NT2/D1 (cell line): ENCODE measurements around the gene TTC9C.

Source experiments
- YY1 ChIP-seq: IDR thresholded peaks from 2 replicates; pipeline ENCODE4 v1.6.1; 2011; ENCODE audit not compliant: insufficient read length, insufficient read depth
- ZNF274 ChIP-seq: IDR thresholded peaks from 2 replicates; pipeline ENCODE4 v1.6.1; 2011; ENCODE audit warnings: mild to moderate bottlenecking, low read depth, low read length

- TF ChIP-seq YY1 = no peak
- no peak for TF ChIP-seq ZNF274
Observed at GRCh38 chr11:62708392-62708791, 19.9 kb upstream of the TTC9C start.
